Keratinocyte (primary cell): ENCODE data around the gene AHCTF1. TPM values are rescaled to one million over a fixed set of nuclear protein-coding genes. Genes with fewer than 3 reads are reported as not detected.

Source experiments
- DNase-seq: peaks from one replicate; pipeline ENCODE4 v3.0.0-alpha.2; 2011; ENCODE audit warnings: low read depth, missing footprints, low spot score
- FAIRE-seq: peaks from 2 replicates; lab custom pipeline; 2011; peaks lifted over from hg19 to GRCh38; lab: Jason Lieb, UNC
- H2AFZ ChIP-seq: 2 replicates; pipeline ENCODE4 v1.6.0; 2012; ENCODE audit warnings: low read length, control low read depth, inconsistent platforms; ENCODE audit not compliant: control insufficient read depth
- H3K27ac ChIP-seq: 2 replicates; pipeline ENCODE4 v1.5.1; 2011; ENCODE audit warnings: low read length; ENCODE audit not compliant: control insufficient read depth, insufficient read depth
- H3K27me3 ChIP-seq: 3 replicates; pipeline ENCODE4 v1.6.0; 2011; ENCODE audit warnings: low read length; ENCODE audit not compliant: control insufficient read depth, insufficient read depth; ENCODE audit errors: extremely low read depth
- H3K36me3 ChIP-seq, 2 experiments: 2 replicates in 1 of 2; 3 replicates in 1 of 2; pipeline ENCODE4 v1.5.1; 2011; ENCODE audit warnings: low read length in 2 of 2, mild to moderate bottlenecking in 1 of 2; ENCODE audit not compliant: control insufficient read depth in 2 of 2, insufficient read depth in 2 of 2; ENCODE audit errors: extremely low read depth in 1 of 2
- H3K4me1 ChIP-seq: 3 replicates; pipeline ENCODE4 v1.5.1; 2011; ENCODE audit warnings: low read length; ENCODE audit not compliant: control insufficient read depth, insufficient read depth; ENCODE audit errors: extremely low read depth
- H3K4me2 ChIP-seq: 3 replicates; pipeline ENCODE4 v1.6.0; 2011; ENCODE audit warnings: low read depth, low read length; ENCODE audit not compliant: control insufficient read depth, insufficient read depth; ENCODE audit errors: extremely low read depth
- H3K4me3 ChIP-seq, 3 experiments: fragments of 200-600 bp in 1 of 3; sonication (generic) in 1 of 3; 2 replicates in 2 of 3; 3 replicates in 1 of 3; pipeline ENCODE4 v1.5.1; 2011 to 2016; ENCODE audit warnings: low read length in 3 of 3, mild to moderate bottlenecking in 3 of 3, control low read depth in 2 of 3, inconsistent platforms in 1 of 3, low read depth in 1 of 3, mixed read lengths in 1 of 3, mixed run types in 1 of 3, moderate library complexity in 1 of 3; ENCODE audit not compliant: control insufficient read depth in 2 of 3, insufficient read depth in 2 of 3; ENCODE audit errors: extremely low read depth in 1 of 3
- H3K79me2 ChIP-seq: 2 replicates; pipeline ENCODE4 v1.6.0; 2012; ENCODE audit warnings: low read length; ENCODE audit not compliant: control insufficient read depth, insufficient read depth
- H3K9ac ChIP-seq: 3 replicates; pipeline ENCODE4 v1.6.0; 2011; ENCODE audit warnings: low read length; ENCODE audit not compliant: control insufficient read depth, insufficient read depth; ENCODE audit errors: extremely low read depth
- H3K9me1 ChIP-seq: 3 replicates; pipeline ENCODE4 v1.6.0; 2011; ENCODE audit warnings: low read length; ENCODE audit not compliant: control insufficient read depth, insufficient read depth; ENCODE audit errors: extremely low read depth
- H3K9me3 ChIP-seq: 2 replicates; pipeline ENCODE4 v1.5.1; 2012; ENCODE audit warnings: low read depth, low read length; ENCODE audit not compliant: control insufficient read depth
- H4K20me1 ChIP-seq: 3 replicates; pipeline ENCODE4 v1.6.0; 2011; ENCODE audit warnings: low read length; ENCODE audit not compliant: control insufficient read depth, insufficient read depth; ENCODE audit errors: extremely low read depth
- CTCF ChIP-seq, 3 experiments: IDR thresholded peaks in 1 of 3; conservative IDR thresholded peaks in 1 of 3; optimal IDR thresholded peaks in 1 of 3; 2 replicates in 2 of 3; 3 replicates in 1 of 3; pipeline versions ENCODE3 to v1.5.1; 2011; ENCODE audit warnings: low read length in 3 of 3, mild to moderate bottlenecking in 3 of 3, moderate library complexity in 2 of 3, control low read depth in 1 of 3, inconsistent platforms in 1 of 3; ENCODE audit not compliant: insufficient read depth in 2 of 3; ENCODE audit errors: extremely low read depth in 1 of 3
- EZH2 ChIP-seq: IDR thresholded peaks from one replicate; pipeline ENCODE4 v1.6.1; 2012; ENCODE audit warnings: inconsistent platforms, mild to moderate bottlenecking, low read length, moderate library complexity
- dilution Hi-C: fragments of 300-500 bp; cut with MboI; formaldehyde crosslinking; loops from one replicate; pipeline ENCODE4 v1.7.0; 2020; ENCODE audit warnings: low sequenced_read_pairs; ENCODE audit not compliant: extremely low pct_ligation_motif_present
- polyA plus RNA-seq, 5 experiments: library from polyadenylated mRNA; depleted of rRNA in 3 of 5; stranded (reverse) in 3 of 5; stranded (forward) in 1 of 5; unstranded in 1 of 5; fragments of >200 nt; gene quantifications; 1 replicate in 1 of 5; 2 replicates in 3 of 5; 3 replicates in 1 of 5; pipeline versions ENCODE4 v1.2.1 to v1.2.3, GENCODE V29; 2011 to 2012; ENCODE audit warnings: missing spikeins in 2 of 5, low read depth in 1 of 5, low replicate concordance in 1 of 5
- small RNA-seq, 3 experiments: library from RNA; depleted of rRNA; stranded (forward); fragments of <200 nt; gene quantifications; one replicate each; pipeline ENCODE3, GENCODE V24; 2012; ENCODE audit warnings: low read depth in 3 of 3, low replicate concordance in 1 of 3; ENCODE audit not compliant: insufficient read length in 3 of 3

The AHCTF1 gene
- polyA plus RNA-seq, 1 donor (not counting 4 experiments of a cell fraction or from before 2014, with no cell fraction given): 22.2 TPM

GRCh38 chr1:246790364-246790763, 141.4 kb downstream of the AHCTF1 start:
- Histone ChIP-seq H2AFZ (no peak overlapping the region), H3K79me2 (no peaks in the 10 kb centered on the region), H3K4me1 (peaks cover 11% of the 10 kb centered on the region), H3K27ac (no peak overlapping the region), H3K9ac (no peak overlapping the region), H3K27me3 (no peaks in the 10 kb centered on the region), H3K9me1 (no peaks in the 10 kb centered on the region), H4K20me1 (no peaks in the 10 kb centered on the region), H3K4me2 (no peak overlapping the region), H3K9me3 (peaks cover 5% of the 10 kb centered on the region), H3K4me3 (no peak overlapping the region), H3K36me3 (no peaks in the 10 kb centered on the region)
- dilution Hi-C loops: no loop called here
- no peak for DNase-seq
- FAIRE-seq: no peak
- TF ChIP-seq CTCF (optimal IDR thresholded peaks at IDR 0.05 in 1 of 3, IDR thresholded peaks at IDR 0.05 in 1 of 3, conservative IDR thresholded peaks at IDR 0.05 in 1 of 3; ENCODE audit: extremely low read depth in 1 of 3, insufficient read depth in 2 of 3, low read length in 3 of 3) (no peak), EZH2 (no peak)

GRCh38 chr1:246789454-246790339, 142.1 kb downstream of the AHCTF1 start:
- Histone ChIP-seq H3K79me2 (no peaks in the 10 kb centered on the region), H3K9me3 (peaks cover 5% of the 10 kb centered on the region), H3K9me1 (no peaks in the 10 kb centered on the region), H3K4me2 (no peak overlapping the region), H3K9ac (no peak overlapping the region), H3K36me3 (no peaks in the 10 kb centered on the region), H3K27me3 (no peaks in the 10 kb centered on the region), H3K27ac (no peak overlapping the region), H3K4me1 (peaks cover 4% of the 10 kb centered on the region), H4K20me1 (no peaks in the 10 kb centered on the region), H3K4me3 (no peak overlapping the region), H2AFZ (no peak overlapping the region)
- TF ChIP-seq EZH2: no peak
- no peak for TF ChIP-seq CTCF (optimal IDR thresholded peaks at IDR 0.05 in 1 of 3, IDR thresholded peaks at IDR 0.05 in 1 of 3, conservative IDR thresholded peaks at IDR 0.05 in 1 of 3; ENCODE audit: extremely low read depth in 1 of 3, insufficient read depth in 2 of 3, low read length in 3 of 3)
- DNase-seq (no peak), FAIRE-seq (no peak)
- dilution Hi-C loops: no loop called here

Small RNA genes lying within 50 kb of the gene (small RNA-seq; reads per million reads assigned to genes)
- gene AC113174.1 (0 reads per million in 3 experiments), gene RF00402 (0 reads per million in 3 experiments)

Other genes starting within 250 kb of the AHCTF1 start
- gene SCCPDH, start 207.5 kb downstream of the AHCTF1 start, polyA plus RNA-seq: 2.8 to 4.3 TPM (median 3.2 TPM) in 3 replicates
- 0.30 to 0.89 TPM (median 0.74 TPM) in 3 replicates for gene ZNF695, start 76.1 kb upstream of the AHCTF1 start, polyA plus RNA-seq
- 1.9 to 3.6 TPM (median 2.3 TPM) in 3 replicates for gene ZNF670, start 146.9 kb upstream of the AHCTF1 start, polyA plus RNA-seq
- 3.8 to 4.5 TPM (median 4.5 TPM) in 3 replicates for gene ZNF669, start 172.4 kb upstream of the AHCTF1 start, polyA plus RNA-seq
- gene ZNF124, start 240.1 kb upstream of the AHCTF1 start, polyA plus RNA-seq: 2.9 to 4.1 TPM (median 2.9 TPM) in 3 replicates